ENCODE data around the gene DARS1.

DNA sequence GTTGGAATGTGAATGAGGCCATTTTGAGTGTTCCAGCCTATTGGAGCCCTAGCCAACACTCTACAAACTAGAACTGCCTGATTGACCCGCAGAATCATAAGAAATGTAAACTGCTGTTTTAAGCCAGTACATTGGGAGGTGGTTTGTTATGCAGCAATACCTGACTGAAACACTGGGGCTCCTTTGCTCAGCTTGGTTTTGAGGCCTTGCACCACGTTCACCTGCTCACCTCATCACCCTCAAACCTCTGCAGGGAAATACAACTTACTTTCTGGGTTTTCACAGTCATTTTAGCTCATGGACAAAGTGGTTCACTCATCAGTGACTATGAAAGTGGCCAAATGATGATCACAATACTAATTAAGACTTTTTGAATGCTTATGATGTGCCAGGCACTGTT is 10.9 kb upstream of the DARS1 start:
- no peak for TF ChIP-seq POLR2A (IDR thresholded peaks at IDR 0.05)
- TF ChIP-seq, protein P1, sequence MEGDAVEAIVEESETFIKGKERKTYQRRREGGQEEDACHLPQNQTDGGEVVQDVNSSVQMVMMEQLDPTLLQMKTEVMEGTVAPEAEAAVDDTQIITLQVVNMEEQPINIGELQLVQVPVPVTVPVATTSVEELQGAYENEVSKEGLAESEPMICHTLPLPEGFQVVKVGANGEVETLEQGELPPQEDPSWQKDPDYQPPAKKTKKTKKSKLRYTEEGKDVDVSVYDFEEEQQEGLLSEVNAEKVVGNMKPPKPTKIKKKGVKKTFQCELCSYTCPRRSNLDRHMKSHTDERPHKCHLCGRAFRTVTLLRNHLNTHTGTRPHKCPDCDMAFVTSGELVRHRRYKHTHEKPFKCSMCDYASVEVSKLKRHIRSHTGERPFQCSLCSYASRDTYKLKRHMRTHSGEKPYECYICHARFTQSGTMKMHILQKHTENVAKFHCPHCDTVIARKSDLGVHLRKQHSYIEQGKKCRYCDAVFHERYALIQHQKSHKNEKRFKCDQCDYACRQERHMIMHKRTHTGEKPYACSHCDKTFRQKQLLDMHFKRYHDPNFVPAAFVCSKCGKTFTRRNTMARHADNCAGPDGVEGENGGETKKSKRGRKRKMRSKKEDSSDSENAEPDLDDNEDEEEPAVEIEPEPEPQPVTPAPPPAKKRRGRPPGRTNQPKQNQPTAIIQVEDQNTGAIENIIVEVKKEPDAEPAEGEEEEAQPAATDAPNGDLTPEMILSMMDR (IDR thresholded peaks at IDR 0.05), result no peak
